Stimulated activated CD8-positive, alpha-beta memory T cell treated with anti-CD3 and anti-CD28 coated beads, Interleukin-12 subunit alpha, Interleukin-12 subunit beta, amount 100 ng/mL, for 1 hour (primary cell): Measurements from ENCODE around the gene CDC123.
"Not testable (repeated sequence)": the region's sequence is repeated elsewhere in the genome, so short reads cannot be mapped to it uniquely, and the experiment has no call there.

ENCODE experiments used
- DNase-seq: peaks from one replicate; pipeline ENCODE4 v3.0.0-alpha.2; 2020; ENCODE audit warnings: low read depth

CDC123 gene, protein sequence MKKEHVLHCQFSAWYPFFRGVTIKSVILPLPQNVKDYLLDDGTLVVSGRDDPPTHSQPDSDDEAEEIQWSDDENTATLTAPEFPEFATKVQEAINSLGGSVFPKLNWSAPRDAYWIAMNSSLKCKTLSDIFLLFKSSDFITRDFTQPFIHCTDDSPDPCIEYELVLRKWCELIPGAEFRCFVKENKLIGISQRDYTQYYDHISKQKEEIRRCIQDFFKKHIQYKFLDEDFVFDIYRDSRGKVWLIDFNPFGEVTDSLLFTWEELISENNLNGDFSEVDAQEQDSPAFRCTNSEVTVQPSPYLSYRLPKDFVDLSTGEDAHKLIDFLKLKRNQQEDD

DNA sequence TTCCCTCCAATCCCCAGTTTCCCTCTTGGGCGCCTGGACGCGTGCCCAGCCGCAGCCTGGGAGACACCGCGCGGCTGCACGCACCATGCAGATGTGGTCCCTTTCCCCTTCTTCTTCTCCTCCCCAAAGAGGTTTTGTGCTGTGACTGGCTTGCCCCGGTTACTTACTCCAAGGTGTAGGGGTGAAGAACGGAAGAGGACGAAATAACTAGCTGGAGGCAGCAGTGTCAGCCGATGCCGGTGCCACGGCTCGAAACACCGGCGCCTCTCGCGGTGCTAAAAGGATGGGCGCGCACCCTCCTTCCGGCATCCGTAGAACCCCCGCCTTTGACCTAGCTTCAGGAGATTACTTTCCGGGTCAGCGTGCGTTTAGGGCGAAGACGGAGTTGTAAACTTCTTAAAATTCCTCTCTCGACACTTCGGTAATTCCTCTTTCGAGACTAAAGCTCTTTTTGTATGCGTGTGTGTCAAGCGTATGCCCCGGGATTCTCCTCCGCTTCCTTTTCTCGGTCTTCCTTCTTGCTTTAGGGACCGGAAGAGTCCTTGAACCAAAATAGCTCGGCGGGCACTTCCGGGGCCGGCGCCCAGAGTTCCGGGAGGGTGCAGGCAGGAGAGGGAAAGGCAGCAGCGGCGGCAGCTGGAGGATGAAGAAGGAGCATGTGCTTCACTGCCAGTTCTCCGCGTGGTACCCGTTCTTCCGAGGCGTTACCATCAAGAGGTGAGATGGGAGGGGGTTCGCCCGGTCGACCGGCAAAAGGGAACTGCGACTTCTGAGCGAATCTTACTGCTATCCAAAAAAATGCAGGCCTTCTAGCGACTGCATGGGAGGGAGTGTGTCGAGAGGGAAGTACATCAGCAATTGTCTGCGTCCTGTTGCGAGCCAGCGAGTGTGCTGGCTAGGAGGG lies at the start of gene CDC123, which contains the start of gene NUDT5:
Gene CDC123, plus strand, starts transcription at position 586 of the 904 bp plus-strand sequence. Its CDS starts 58 bp downstream, at position 644.
Gene NUDT5, minus strand, starts transcription at position 289 of the 904 bp plus-strand sequence. CDS start 9,600 bp downstream, outside the sequence.
- DNase-seq, result peak; percentile 69

DNA sequence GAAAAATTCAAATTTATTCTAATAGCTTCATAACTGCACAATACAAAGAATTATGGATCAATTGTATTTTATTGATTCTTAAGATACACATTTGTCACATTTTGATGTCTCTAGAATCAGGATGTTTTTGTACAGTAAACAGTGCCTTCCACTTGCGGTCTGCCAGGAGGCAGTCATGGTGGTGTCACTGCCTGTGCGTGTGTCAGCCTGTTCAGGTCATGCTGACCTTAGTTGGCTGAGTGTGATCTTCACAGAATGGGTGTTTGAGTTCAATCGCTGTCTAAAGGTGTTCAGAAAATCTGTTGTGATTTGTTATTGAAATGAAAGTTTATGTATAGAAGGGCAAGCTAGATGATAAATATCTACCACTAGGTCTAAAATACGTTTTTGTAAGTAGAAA lies 45.8 kb upstream of the CDC123 start:
- no peak for DNase-seq

DNA sequence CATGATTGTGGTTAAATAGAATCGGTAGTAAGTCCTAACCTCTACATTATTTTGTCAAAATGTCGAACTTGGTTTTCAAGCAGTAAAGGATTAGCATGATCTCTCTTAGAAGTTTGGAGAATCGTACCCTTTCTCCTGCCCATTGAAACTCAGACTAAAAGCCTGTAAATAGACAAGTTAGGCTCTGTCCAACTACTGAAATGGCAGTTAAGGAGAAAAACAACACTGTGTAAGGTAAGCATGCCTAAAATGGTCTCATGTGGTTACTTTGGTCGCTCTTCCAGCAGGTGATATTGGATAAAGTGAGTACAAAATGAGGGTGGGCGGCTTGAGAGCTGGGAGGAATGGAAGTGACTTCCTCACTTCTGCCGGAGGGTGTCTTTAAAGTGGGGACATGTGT lies 41.5 kb upstream of the CDC123 start:
- DNase-seq, result no peak

DNA sequence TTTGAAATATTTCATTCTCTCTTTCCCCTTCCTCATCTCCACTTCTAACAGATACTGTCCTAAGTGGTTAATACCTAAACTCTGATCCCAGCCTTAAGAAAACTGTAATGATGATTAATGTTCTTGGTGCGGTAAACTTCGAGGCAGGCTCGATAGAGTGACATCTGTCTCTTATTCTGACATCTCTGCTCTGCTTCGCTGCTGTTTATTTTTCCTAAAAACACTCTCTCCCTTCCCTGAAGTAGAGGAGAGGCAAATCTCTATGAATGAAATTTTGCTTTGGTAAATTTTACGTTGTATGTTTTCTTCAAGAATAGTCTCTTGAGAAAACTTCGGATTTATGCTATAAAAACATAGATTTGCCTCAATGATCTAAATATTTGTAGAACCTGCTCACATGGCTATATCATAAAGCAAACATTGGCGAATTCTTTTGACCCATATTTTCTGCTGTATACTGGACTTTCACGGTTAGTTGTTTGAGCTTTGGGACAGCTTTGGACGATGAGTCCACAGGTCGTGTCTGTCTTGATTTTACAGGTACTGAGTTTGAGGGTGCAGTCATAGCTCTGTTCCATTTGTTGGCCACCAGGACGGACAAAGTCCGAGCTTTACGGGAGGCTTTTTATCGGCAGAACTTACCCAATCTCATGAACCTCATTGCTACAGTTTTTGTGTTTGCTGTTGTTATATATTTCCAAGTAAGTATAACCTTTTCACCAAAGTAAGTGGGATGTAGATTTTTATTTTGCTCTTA lies 39.4 kb upstream of the CDC123 start:
- no peak for DNase-seq

DNA sequence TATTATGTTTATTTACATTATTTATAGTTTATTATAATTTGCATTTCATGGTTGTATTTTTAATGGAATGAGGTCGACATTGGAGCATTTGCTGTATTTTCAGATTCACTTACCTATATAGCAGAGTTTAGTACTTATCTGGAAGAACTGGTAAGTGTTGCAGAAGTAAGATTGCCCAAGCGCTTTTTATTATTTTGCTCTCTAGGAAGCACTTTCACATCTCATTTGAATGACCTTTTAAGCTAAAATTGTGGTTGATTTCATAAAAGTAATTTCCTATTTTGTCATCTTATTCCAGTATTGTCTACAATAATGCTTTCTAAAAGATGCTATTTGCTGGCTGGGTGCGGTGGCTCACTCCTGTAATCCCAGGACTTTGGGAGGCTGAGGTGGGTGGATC lies 37.9 kb upstream of the CDC123 start:
- no peak for DNase-seq

DNA sequence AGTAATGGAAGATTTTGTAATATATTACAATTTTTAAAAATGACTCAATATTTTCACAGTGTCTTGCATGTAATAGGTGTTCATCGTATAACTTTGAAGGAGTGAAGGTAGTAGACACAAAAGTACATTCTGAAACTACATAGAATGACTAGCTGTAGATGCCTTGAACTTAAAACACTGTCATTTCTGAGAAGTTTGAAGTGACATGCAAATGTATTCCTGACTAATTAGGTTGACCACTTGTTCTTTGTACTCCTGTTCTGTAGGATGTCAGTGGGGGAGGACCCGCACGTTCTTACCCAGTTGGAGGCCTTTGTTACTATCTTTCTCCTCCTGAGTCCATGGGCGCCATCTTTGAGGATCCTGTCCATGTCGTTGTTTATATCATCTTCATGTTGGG lies 35.3 kb upstream of the CDC123 start:
- no peak for DNase-seq

DNA sequence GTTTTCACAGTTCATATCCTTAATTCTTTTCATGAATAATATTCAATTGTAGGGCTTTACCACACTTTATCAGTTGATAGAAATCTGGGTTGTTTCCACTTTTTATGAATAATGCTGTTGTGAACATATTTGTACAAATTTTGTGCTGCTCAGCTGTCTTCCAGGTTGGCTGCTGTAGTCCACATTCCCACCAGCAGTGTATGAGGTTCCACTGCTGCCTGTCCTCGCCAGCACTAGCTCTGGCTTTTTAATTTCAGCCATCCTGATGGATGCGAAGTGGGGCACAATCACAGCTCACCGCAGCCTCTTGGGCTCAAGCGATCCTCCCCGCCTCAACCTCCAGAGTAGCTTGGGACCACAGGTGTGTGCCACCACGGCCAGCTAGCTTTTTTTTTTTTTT lies 33.1 kb upstream of the CDC123 start:
- DNase-seq, result no peak

DNA sequence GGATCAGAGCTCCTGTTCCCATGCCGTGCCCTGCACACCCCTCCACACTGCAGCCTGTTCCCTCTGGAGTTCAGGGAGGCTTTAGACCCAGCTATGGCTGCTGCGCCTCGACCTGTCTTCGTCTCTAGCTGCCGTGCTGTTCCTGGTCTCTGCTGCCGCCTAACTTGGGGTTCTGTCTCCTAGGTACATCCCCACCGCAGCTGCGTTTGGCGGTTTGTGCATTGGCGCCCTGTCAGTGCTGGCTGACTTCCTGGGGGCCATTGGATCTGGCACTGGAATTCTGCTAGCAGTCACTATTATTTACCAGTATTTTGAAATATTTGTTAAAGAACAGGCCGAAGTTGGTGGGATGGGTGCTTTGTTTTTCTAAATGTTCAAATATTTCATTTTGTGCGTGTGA lies 31.9 kb upstream of the CDC123 start:
- DNase-seq, result no peak

DNA sequence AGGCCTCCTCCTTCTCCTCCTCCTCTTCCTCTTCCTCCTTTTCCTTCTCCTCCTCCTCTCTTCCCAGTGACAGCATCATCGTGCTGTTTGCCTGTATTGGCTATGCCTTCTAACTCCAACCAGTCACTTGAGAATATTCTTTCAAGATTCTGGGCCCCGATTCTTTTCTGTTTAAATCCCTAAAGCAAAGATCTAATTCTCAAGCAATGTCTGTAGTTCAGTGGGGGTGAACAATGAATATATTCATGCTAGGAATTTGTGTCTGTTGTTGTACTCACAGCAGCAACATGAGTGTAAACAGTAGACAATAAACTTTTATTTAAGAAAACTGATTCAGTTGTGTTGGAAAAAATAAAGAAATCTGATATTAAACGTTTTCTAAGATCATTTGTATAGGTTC lies 31.0 kb upstream of the CDC123 start:
- no peak for DNase-seq

DNA sequence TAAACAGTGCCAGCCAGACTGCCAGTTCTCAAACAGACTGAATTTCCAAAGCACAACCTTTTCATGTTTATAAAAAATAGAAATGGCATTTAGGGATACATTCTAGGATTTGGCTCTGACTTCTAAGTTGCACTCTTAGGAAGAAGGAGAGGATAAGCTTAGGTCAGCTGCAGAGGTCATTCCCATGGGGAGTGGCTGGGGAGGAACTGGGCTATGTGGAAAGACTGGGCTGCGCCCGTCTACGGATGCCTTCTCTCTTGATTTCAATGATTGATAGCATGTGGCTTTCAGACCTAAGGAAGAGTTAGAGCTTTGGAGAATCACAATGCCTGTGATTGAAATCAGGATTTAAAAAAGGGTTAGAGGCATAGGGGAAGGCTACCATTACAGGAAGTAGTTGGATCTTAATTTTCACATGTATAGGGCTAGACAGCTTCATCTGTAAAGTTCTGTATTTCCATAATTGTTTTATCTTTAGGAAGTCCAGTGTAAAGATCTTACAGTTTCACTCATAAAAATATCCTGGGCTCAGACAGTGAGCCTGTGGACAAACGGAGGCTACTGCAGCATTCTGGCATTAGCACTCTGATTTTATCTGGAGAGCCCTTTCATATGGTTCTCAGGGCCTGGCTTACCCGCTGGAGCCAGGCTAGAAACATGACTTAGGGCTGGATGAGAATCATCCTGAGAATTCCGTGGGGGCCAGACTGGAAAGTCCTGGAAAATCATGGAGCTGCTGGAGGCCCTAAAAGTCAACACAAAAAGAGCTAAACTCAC lies 29.8 kb upstream of the CDC123 start:
- no peak for DNase-seq

DNA sequence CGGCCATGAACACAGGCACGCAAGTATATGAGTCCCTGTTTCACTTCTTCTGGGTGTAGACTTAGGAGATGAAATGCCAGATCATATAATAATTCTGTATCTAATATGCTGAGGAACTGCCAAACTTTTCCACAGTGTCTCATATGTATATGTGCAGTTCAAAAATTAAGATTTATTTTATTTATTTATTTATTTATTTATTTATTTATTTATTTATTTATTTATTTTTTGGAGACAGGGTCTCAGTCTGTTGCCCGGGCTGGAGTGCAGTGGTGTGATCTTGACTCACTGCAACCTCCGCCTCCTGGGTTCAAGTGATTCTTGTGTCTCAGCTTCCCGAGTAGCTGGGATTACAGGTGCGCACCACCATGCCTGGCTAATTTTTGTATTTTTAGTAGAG lies 24.5 kb upstream of the CDC123 start:
- DNase-seq, result not testable (repeated sequence)

DNA sequence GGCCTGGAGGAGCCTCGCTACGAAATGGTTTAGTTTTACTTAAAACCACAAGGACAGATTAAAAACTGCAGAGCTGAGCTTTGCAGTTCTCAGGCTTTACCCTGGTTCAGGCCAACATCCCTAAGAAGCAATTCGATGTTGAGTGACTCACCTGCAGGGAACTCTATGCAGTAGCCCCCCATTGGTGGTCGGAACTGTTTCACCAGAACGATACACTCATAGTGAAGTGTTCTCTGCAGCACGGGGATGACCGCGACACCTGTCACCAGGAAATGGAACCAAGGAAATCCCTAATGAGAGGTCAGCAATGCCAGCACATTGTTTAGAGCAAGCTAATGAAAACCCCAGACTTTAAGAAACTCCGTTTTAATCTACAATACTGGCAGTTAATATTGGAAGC lies 18.3 kb upstream of the CDC123 start:
- DNase-seq, result no peak

DNA sequence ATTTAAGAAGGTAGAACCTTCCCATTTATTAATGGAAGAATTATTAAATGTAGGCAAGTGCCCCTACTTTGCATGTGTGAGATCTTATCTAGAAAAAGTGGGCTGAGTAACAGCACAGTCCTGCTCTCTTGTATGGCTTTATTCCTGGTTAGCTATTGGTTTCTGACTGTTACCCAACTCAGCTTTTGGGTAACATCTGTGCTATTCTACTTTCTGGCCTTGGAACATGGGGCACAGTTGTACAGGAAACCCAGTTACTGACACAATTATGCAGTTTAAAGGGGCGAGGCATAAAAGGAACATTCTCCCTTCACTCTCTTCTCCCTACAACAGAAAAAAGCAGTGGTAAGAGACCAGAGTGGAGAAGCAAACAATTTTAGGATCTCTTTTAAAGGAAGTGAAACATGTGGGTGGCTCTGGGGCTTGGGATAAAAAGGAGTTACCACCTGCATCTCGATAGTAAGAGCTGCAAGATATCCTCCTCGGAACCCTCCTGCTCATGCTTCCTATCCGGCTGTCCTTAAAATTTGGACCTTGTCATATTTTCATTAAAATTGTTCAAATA lies 16.3 kb upstream of the CDC123 start:
- DNase-seq, result no peak

DNA sequence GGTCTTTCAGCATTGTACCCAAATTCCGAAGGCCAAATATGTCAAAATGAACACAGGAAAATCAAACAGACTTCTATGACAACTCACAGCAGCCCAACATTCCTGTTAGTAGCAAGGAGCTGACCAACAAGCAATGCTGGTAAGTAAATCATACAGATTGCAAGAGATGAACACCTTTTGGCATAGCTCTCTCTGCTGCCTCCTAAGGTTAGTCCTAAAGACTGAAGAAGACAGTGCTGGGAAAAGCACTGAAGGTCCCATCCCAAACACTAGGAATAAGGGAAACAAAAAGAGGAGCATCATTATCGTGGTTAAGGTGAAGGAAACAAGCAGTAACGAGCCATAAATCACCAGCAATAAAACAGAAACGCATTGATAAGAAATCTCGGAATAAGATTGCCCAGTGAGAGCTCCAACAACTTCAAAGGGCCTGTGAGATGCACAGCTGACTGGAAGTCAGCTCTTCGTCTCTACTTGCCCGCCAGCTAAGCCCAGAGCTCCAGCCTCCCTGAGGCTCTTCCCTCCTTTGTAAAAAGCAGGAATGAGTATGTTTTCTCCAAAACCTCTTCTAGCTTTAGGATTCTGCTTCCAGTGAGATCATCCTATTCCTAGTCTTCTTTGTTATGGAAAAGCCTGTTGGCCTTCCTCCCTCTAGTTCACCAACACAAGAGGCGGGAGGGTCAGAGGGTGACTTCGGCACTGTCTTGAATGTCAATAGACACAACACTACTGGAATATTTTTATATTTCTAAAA lies 15.6 kb upstream of the CDC123 start:
- DNase-seq, result no peak

DNA sequence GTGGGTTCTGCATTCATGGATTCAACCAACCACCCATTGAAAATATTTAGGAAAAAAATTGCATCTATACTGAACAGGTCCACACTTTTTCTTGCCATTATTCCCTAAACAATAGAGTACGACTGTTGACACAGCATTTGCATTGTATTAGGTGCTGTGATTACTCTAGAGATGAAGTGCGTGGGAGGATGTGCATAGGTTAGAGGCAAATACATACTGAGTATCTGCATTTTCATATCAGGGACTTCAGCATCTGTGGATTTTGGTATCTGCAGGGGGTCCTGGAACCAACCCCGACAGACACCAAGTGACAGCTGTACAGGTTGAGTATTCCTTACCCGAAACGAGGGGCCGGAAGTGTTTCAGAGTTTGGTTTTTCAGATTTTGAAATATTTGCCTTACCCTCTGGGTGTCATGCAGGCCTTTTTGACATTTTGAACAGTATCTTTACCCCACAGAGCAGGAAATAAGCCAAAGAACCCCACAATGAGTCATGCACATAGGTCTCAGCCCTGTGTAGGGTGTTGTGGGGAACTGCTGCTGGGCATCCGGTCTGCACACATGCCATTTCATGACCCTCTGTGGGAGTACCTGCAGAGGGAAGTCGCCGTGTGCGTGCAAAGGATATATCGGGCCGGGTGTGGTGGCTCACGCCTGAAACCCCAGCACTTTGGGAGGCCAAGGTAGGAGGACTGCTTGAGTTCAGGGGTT lies 14.8 kb upstream of the CDC123 start:
- peak; percentile 33 for DNase-seq

DNA sequence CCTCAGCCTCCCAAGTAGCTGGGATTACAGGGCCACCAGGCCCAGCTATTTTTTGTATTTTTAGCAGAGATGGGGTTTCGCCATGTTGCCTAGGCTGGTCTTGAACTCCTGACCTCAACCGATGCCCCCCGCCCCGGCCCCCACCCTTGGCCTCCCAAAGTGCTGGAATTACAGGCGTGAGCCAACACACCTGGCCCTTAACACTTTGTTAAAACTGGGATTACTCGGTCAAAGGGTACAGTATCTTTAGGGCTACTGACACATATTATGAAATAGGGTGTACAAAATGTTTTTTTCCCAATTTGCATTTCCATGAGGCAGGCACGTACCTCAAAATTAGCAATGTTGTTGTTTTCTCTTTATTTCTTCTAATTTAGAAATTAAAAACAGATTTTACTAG lies 11.8 kb upstream of the CDC123 start:
- DNase-seq, result no peak

DNA sequence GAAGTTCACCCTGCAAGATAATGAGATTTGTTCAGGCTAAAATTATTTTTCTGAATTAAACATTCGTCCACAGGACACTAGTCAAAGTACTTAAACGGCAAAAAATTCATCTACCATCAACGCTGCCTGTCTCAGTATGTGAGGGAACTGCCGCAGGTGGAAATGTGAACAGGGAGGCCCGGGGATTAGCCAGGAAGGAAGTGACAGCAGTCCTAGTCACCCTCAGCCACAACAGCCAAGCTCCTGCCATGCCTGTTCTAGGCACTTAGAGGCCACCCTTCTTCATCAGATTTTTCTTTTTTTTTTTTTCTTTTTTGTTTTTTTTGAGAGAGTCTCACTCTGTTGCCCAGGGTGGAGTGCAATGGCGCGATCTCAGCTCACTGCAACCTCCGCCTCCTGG lies 9.7 kb upstream of the CDC123 start:
- no peak for DNase-seq

DNA sequence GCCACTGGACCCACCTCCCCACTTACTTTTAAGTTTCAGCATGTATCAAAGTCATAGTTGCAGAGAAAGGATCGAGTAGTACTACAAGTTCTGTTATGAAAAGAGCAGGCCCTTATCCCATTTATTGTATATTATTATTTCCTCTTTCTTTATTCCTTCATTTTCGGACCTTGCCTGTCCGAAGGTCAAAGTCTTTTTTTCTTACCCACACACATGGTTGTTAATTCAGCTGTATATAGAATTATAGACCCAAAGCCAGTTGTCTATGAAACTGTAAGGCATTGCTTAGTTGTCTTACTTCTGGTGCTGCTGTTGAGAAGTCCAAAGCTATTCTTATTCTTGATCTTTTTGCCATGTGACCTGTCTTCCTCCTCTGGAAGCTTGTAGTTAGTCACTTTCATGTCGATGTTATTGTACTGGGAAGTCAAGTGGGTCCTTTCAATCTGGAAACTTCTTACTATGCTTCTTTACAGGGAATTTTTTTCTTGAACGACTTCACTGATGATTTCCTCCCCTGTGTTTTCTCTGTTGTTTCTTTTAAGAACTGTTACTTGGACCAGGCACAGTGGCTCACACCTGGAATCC lies 8.6 kb upstream of the CDC123 start:
- DNase-seq, result no peak

DNA sequence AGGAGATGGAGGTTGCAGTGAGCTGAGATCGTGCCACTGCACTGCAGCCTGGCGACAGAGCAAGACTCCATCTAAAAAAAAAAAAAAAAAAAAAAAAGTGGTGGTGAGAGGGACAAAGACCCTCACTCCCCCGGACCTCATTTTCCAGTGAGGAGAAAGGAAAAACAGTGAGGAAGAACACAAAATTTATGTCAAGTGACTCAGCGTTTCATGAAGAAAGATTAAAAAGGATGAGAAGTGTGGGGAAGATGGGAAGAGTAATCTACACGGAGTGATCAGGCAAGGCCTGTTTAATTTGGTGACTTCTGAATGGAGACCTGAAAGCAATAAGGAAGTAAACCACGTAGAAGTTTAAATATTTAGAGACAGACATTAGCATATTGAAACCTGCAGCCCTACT lies 7.3 kb upstream of the CDC123 start:
- no peak for DNase-seq

DNA sequence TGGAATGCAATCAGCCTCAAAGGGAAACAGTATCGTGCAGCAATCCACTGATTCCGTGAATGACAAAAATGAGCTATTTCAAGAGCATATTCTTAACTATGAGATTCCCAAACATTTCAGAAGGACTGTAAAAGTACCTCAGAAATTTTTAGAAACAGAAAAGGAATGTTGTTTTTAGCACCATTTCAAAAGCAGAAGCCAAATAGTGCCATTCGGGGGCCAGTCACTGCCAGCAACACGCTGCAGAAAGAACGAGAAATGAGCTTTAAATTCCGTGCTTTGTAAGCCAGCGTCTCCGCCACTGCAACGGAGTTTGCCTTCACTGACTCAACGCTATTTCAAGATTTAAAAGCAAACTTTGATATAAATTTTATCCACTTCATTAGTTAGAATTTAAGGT lies 6.6 kb upstream of the CDC123 start:
- DNase-seq, result no peak
